SK-N-SH treated with all-trans-retinoic acid at 6 μM for 48 hours (cell line): ENCODE data around the gene U2SURP.
"Not testable (repeated sequence)": the region's sequence is repeated elsewhere in the genome, so short reads cannot be mapped to it uniquely, and the experiment has no call there.

Experiments used
- ATAC-seq: fragments of 200-7000 bp; cut with Tn5 transposase; 3 replicates; pipeline ENCODE4 v1.9.1; 2020; ENCODE audit warnings: mild to moderate bottlenecking, moderate library complexity
- ARNTL ChIP-seq: fragments of 450-650 bp; formaldehyde crosslinking; IDR thresholded peaks from 2 replicates; pipeline ENCODE4 v1.5.0; 2020; ENCODE audit warnings: low read depth, mild to moderate bottlenecking, moderate library complexity, borderline replicate concordance
- BACH2 ChIP-seq: fragments of 250-450 bp; sonication (Bioruptor Pico); IDR thresholded peaks from 2 replicates; pipeline ENCODE4 v1.9.0; 2021; ENCODE audit warnings: mild to moderate bottlenecking, borderline replicate concordance
- CREB5 ChIP-seq: fragments of 250-450 bp; sonication (Bioruptor Pico); IDR thresholded peaks from 2 replicates; pipeline ENCODE4 v1.5.1; 2020; ENCODE audit warnings: low read depth, mild to moderate bottlenecking, moderate library complexity
- CSDC2 ChIP-seq: fragments of 250-450 bp; sonication (Bioruptor Pico); IDR thresholded peaks from 2 replicates; pipeline ENCODE4 v1.5.0; 2020; ENCODE audit warnings: mild to moderate bottlenecking, moderate library complexity
- CSRNP3 ChIP-seq: fragments of 250-450 bp; sonication (Bioruptor Pico); IDR thresholded peaks from 2 replicates; pipeline ENCODE4 v1.5.1; 2021; ENCODE audit warnings: mild to moderate bottlenecking, moderate library complexity
- ESRRG ChIP-seq: fragments of 250-450 bp; sonication (Bioruptor Pico); IDR thresholded peaks from 2 replicates; pipeline ENCODE4 v1.6.1; 2021; ENCODE audit warnings: mild to moderate bottlenecking
- GLIS3 ChIP-seq: fragments of 250-450 bp; sonication (Bioruptor Pico); IDR thresholded peaks from 2 replicates; pipeline ENCODE4 v1.5.0; 2020; ENCODE audit warnings: mild to moderate bottlenecking, moderate library complexity
- ISL1 ChIP-seq: fragments of 250-450 bp; sonication (Bioruptor Pico); IDR thresholded peaks from 2 replicates; pipeline ENCODE4 v2.1.2; 2022; ENCODE audit warnings: mild to moderate bottlenecking, moderate library complexity
- OSR1 ChIP-seq: fragments of 250-450 bp; sonication (Bioruptor Pico); IDR thresholded peaks from 2 replicates; pipeline ENCODE4 v1.8.0; 2022; ENCODE audit warnings: moderate library complexity, mild to moderate bottlenecking, inconsistent platforms
- POU6F1 ChIP-seq: fragments of 250-450 bp; sonication (Bioruptor Pico); IDR thresholded peaks from 2 replicates; pipeline ENCODE4 v1.8.0; 2021; ENCODE audit warnings: low read depth, mild to moderate bottlenecking, moderate library complexity, borderline replicate concordance
- PPARA ChIP-seq: fragments of 250-450 bp; sonication (Bioruptor Pico); IDR thresholded peaks from 2 replicates; pipeline ENCODE4 v1.5.0; 2020; ENCODE audit warnings: mild to moderate bottlenecking, borderline replicate concordance
- RARB ChIP-seq: fragments of 250-450 bp; sonication (Bioruptor Pico); IDR thresholded peaks from 2 replicates; pipeline ENCODE4 v1.8.0; 2021; ENCODE audit warnings: mild to moderate bottlenecking, moderate library complexity
- SNAI2 ChIP-seq: fragments of 250-450 bp; sonication (Bioruptor Pico); IDR thresholded peaks from 2 replicates; pipeline ENCODE4 v1.5.0; 2020; ENCODE audit warnings: mild to moderate bottlenecking, moderate library complexity
- TCF4 ChIP-seq: fragments of 250-450 bp; sonication (Bioruptor Pico); IDR thresholded peaks from 2 replicates; pipeline ENCODE4 v1.8.0; 2021; ENCODE audit warnings: mild to moderate bottlenecking, moderate library complexity, borderline replicate concordance
- TOX ChIP-seq: fragments of 250-450 bp; sonication (Bioruptor Pico); IDR thresholded peaks from 2 replicates; pipeline ENCODE4 v1.8.0; 2021; ENCODE audit warnings: mild to moderate bottlenecking, moderate library complexity, borderline replicate concordance
- TSHZ2 ChIP-seq: fragments of 250-450 bp; sonication (Bioruptor Pico); IDR thresholded peaks from 2 replicates; pipeline ENCODE4 v1.5.0; 2020; ENCODE audit warnings: mild to moderate bottlenecking, moderate library complexity
- ZC3H10 ChIP-seq: fragments of 250-450 bp; sonication (Bioruptor Pico); IDR thresholded peaks from 2 replicates; pipeline ENCODE4 v1.5.1; 2021; ENCODE audit warnings: mild to moderate bottlenecking, moderate library complexity
- ZFP3 ChIP-seq: fragments of 250-450 bp; sonication (Bioruptor Pico); IDR thresholded peaks from 2 replicates; pipeline ENCODE4 v1.5.0; 2020; ENCODE audit warnings: mild to moderate bottlenecking, moderate library complexity
- ZFP30 ChIP-seq: fragments of 450-650 bp; formaldehyde crosslinking; IDR thresholded peaks from 2 replicates; pipeline ENCODE4 v1.5.0; 2022; ENCODE audit warnings: mild to moderate bottlenecking, moderate library complexity
- ZNF565 ChIP-seq: fragments of 450-650 bp; formaldehyde crosslinking; conservative IDR thresholded peaks from 2 replicates; pipeline ENCODE4 v1.5.0; 2020; ENCODE audit warnings: low read depth, mild to moderate bottlenecking, moderate library complexity
- ZNF70 ChIP-seq: fragments of 450-650 bp; formaldehyde crosslinking; IDR thresholded peaks from 2 replicates; pipeline ENCODE4 v1.5.0; 2020; ENCODE audit warnings: mild to moderate bottlenecking, moderate library complexity

The U2SURP gene

GRCh38 chr3:143016321-143016972, 15.1 kb downstream of the U2SURP start (continued):
- TF ChIP-seq ZFP30 (CRISPR knock-in tag) (no peak), ZFP3 (CRISPR knock-in tag) (no peak), TOX (CRISPR knock-in tag) (no peak), ESRRG (no peak), ZNF565 (CRISPR knock-in tag) (no peak), SNAI2 (no peak)

- no peak for ATAC-seq
- TF ChIP-seq BACH2 (CRISPR knock-in tag) (no peak), ZNF565 (CRISPR knock-in tag) (no peak), ZFP30 (CRISPR knock-in tag) (no peak)
- TF ChIP-seq, all 23 proteins: peak for 0
These were observed 23.1 kb downstream of the U2SURP start for GRCh38 chr3:143024351-143024960.

- TF ChIP-seq PPARA (CRISPR knock-in tag) (no peak), TCF4 (CRISPR knock-in tag) (no peak), POU6F1 (no peak), ARNTL (CRISPR knock-in tag) (no peak), GLIS3 (CRISPR knock-in tag) (no peak), SNAI2 (no peak), ZFP30 (CRISPR knock-in tag) (no peak), ZNF565 (CRISPR knock-in tag) (no peak), RARB (CRISPR knock-in tag) (no peak), CSRNP3 (CRISPR knock-in tag) (no peak), CSDC2 (CRISPR knock-in tag) (no peak)
- TF ChIP-seq, all 23 proteins: peak for 0
- no peak for ATAC-seq
These were observed 30.0 kb downstream of the U2SURP start for GRCh38 chr3:143031327-143031726.

GRCh38 chr3:143031796-143032387, 30.5 kb downstream of the U2SURP start:
- ATAC-seq, result not testable (repeated sequence)

GRCh38 chr3:143035466-143036211, 34.3 kb downstream of the U2SURP start:
- no peak for ATAC-seq
- TF ChIP-seq CREB5 (CRISPR knock-in tag), result no peak
- no peak for TF ChIP-seq CSDC2 (CRISPR knock-in tag)
- no peak for TF ChIP-seq RARB (CRISPR knock-in tag)
- no peak for TF ChIP-seq ZNF70 (CRISPR knock-in tag)
- TF ChIP-seq ISL1 (CRISPR knock-in tag), result no peak
- no peak for TF ChIP-seq ARNTL (CRISPR knock-in tag)
- TF ChIP-seq TOX (CRISPR knock-in tag), result no peak
- no peak for TF ChIP-seq TCF4 (CRISPR knock-in tag)
- TF ChIP-seq BACH2 (CRISPR knock-in tag), result no peak
- no peak for TF ChIP-seq ZC3H10 (CRISPR knock-in tag)
- TF ChIP-seq ZFP30 (CRISPR knock-in tag), result no peak
- TF ChIP-seq CSRNP3 (CRISPR knock-in tag), result no peak
- TF ChIP-seq TSHZ2, result no peak
- no peak for TF ChIP-seq ZNF565 (CRISPR knock-in tag)
- no peak for TF ChIP-seq OSR1
